ENCODE measurements around the gene RAB11A.

GRCh38 chr15:65827065-65827464 lies 42.2 kb upstream of the RAB11A start:
- TF ChIP-seq CTCF (IDR thresholded peaks at IDR 0.05; ENCODE audit: low read depth, low read length, poor library complexity, severe bottlenecking): no peak
- TF ChIP-seq EZH2phosphoT487 (IDR thresholded peaks at IDR 0.05; ENCODE audit: borderline replicate concordance, low read length): no peak

Data from DOHH2 (cell line).